Smooth muscle cell (in vitro differentiated cells): ENCODE results near the gene ERI3. TPM values are rescaled to one million over a fixed set of nuclear protein-coding genes. Genes with fewer than 3 reads are reported as not detected.

ENCODE experiments used
- DNase-seq: peaks from one replicate; lab custom pipeline; 2025; ENCODE audit not compliant: unreplicated experiment; lab: John Stamatoyannopoulos, UW
- H2AFZ ChIP-seq: fragments of 200-600 bp; sonication (generic); 2 replicates; pipeline ENCODE4 v1.6.0; 2016; ENCODE audit warnings: antibody characterized with exemption, low read depth, mild to moderate bottlenecking
- H3F3A ChIP-seq: fragments of 200-600 bp; sonication (generic); 2 replicates; pipeline ENCODE4 v1.6.0; 2017; ENCODE audit warnings: antibody characterized with exemption, low read depth
- H3K27ac ChIP-seq: fragments of 200-600 bp; sonication (generic); 2 replicates; pipeline ENCODE4 v1.5.1; 2016; ENCODE audit warnings: low read depth, mild to moderate bottlenecking
- H3K27me3 ChIP-seq: fragments of 200-600 bp; sonication (generic); 2 replicates; pipeline ENCODE4 v1.6.1; 2016; ENCODE audit warnings: low read depth, mild to moderate bottlenecking
- H3K36me3 ChIP-seq: fragments of 200-600 bp; sonication (generic); 2 replicates; pipeline ENCODE4 v1.5.1; 2016; ENCODE audit warnings: low read depth
- H3K4me1 ChIP-seq: fragments of 200-600 bp; sonication (generic); 2 replicates; pipeline ENCODE4 v1.5.1; 2016; ENCODE audit warnings: low read depth
- H3K4me2 ChIP-seq: fragments of 200-600 bp; sonication (generic); 2 replicates; pipeline ENCODE4 v1.6.0; 2016; ENCODE audit warnings: mild to moderate bottlenecking
- H3K4me3 ChIP-seq: fragments of 200-600 bp; sonication (generic); 2 replicates; pipeline ENCODE4 v1.5.1; 2016; ENCODE audit warnings: mild to moderate bottlenecking
- H3K79me2 ChIP-seq: fragments of 200-600 bp; sonication (generic); 2 replicates; pipeline ENCODE4 v1.6.0; 2016; ENCODE audit warnings: low read depth, mild to moderate bottlenecking
- H3K9ac ChIP-seq: fragments of 200-600 bp; sonication (generic); 2 replicates; pipeline ENCODE4 v1.6.0; 2016; ENCODE audit warnings: low read depth
- H3K9me3 ChIP-seq: fragments of 200-600 bp; sonication (generic); replicated peaks from 2 replicates; pipeline ENCODE4 v1.5.1; 2016; ENCODE audit warnings: low read depth
- H4K20me1 ChIP-seq: fragments of 200-600 bp; sonication (generic); 2 replicates; pipeline ENCODE4 v1.6.0; 2016; ENCODE audit warnings: low read depth
- CTCF ChIP-seq: fragments of 200-600 bp; sonication (generic); IDR thresholded peaks from 2 replicates; pipeline ENCODE4 v1.5.1; 2017; ENCODE audit warnings: borderline replicate concordance, mild to moderate bottlenecking, antibody characterized with exemption; ENCODE audit not compliant: insufficient read depth, poor library complexity, severe bottlenecking
- WGBS: methylation state at CpG from one replicate; pipeline ENCODE4 v1.1.7; 2016; ENCODE audit warnings: low lambda C conversion rate; 5-methylcytosine and 5-hydroxymethylcytosine counted together
- polyA plus RNA-seq: library from polyadenylated mRNA; unstranded; fragments of >200 nt; fragmentation: Nextera tagmentation; extraction: Ambion mirVana; gene quantifications from 2 replicates; pipeline ENCODE4 v1.2.1, GENCODE V29; 2016
- total RNA-seq: library from RNA; depleted of rRNA; stranded (reverse); fragments of >200 nt; gene quantifications from 2 replicates; pipeline ENCODE4 v1.2.3, GENCODE V29; 2014

ERI3 gene
- total and polyA plus RNA-seq, 2 experiments from 2014 or later = 91.2 to 112 TPM

- 74% methylated on average over 12 of the region's 12 CpGs for WGBS
- no peak for DNase-seq
- no peak overlapping the region for H2AFZ ChIP-seq
- H3F3A ChIP-seq = no peaks in the 10 kb centered on the region
- H3K4me3 ChIP-seq = no peak overlapping the region
- H3K79me2 ChIP-seq = no peaks in the 10 kb centered on the region
- no peak overlapping the region for H3K4me2 ChIP-seq
- no peak for TF ChIP-seq CTCF
- H3K36me3 ChIP-seq = no peaks in the 10 kb centered on the region
- H3K27me3 ChIP-seq = no peaks in the 10 kb centered on the region
- no peaks in the 10 kb centered on the region for H4K20me1 ChIP-seq
- H3K4me1 ChIP-seq = no peaks in the 10 kb centered on the region
- H3K27ac ChIP-seq = no peak overlapping the region
- H3K9me3 ChIP-seq = no peaks in the 10 kb centered on the region
- no peak overlapping the region for H3K9ac ChIP-seq
These were observed 13.6 kb upstream of the ERI3 start for GRCh38 chr1:44368471-44369151.

GRCh38 chr1:44367944-44368343, 12.9 kb upstream of the ERI3 start:
- Histone ChIP-seq H3K79me2 (no peaks in the 10 kb centered on the region), H2AFZ (no peak overlapping the region), H3K27me3 (no peaks in the 10 kb centered on the region), H3K4me2 (no peak overlapping the region), H3K4me3 (no peak overlapping the region), H3K27ac (no peak overlapping the region), H3K9me3 (no peaks in the 10 kb centered on the region), H3F3A (no peaks in the 10 kb centered on the region), H4K20me1 (no peaks in the 10 kb centered on the region), H3K9ac (no peak overlapping the region), H3K36me3 (no peaks in the 10 kb centered on the region), H3K4me1 (no peaks in the 10 kb centered on the region)
- no peak for TF ChIP-seq CTCF
- WGBS = 86% methylated on average over 1 of the region's 1 CpG
- no peak for DNase-seq

GRCh38 chr1:44366371-44366975, 11.4 kb upstream of the ERI3 start:
- Histone ChIP-seq H3K27me3 (no peaks in the 10 kb centered on the region), H3K79me2 (no peaks in the 10 kb centered on the region), H2AFZ (no peak overlapping the region), H3K4me2 (no peak overlapping the region), H4K20me1 (no peaks in the 10 kb centered on the region), H3K27ac (no peak overlapping the region), H3K4me1 (no peaks in the 10 kb centered on the region), H3K36me3 (no peaks in the 10 kb centered on the region), H3K9ac (no peak overlapping the region), H3K4me3 (no peak overlapping the region), H3F3A (no peaks in the 10 kb centered on the region), H3K9me3 (no peaks in the 10 kb centered on the region)
- DNase-seq = no peak
- WGBS = 88% methylated on average over 7 of the region's 7 CpGs
- TF ChIP-seq CTCF = no peak

- no peaks in the 10 kb centered on the region for H4K20me1 ChIP-seq
- H3K9me3 ChIP-seq = no peaks in the 10 kb centered on the region
- TF ChIP-seq CTCF = no peak
- H3K4me3 ChIP-seq = no peak overlapping the region
- 70% methylated on average over 4 of the region's 4 CpGs for WGBS
- H3K4me1 ChIP-seq = no peaks in the 10 kb centered on the region
- H3K79me2 ChIP-seq = no peaks in the 10 kb centered on the region
- no peaks in the 10 kb centered on the region for H3K27me3 ChIP-seq
- no peak overlapping the region for H3K9ac ChIP-seq
- H3K27ac ChIP-seq = no peak overlapping the region
- H3F3A ChIP-seq = no peaks in the 10 kb centered on the region
- no peak overlapping the region for H3K4me2 ChIP-seq
- H2AFZ ChIP-seq = no peak overlapping the region
- DNase-seq = no peak
- no peaks in the 10 kb centered on the region for H3K36me3 ChIP-seq
These were observed 6.4 kb upstream of the ERI3 start for GRCh38 chr1:44361478-44361877.
